ENCODE data around the gene SMURF1.

Gene SMURF1

GRCh38 chr7:99121496-99122021, 22.3 kb downstream of the SMURF1 start:
- Mint-ChIP-seq H3K4me3 (no peak overlapping the region), H3K27me3 (no peaks in the 10 kb centered on the region), H3K4me1 (peaks cover 39 to 70% of the 10 kb centered on the region in 2 donors), H3K9me3 (peaks cover 7% of the 10 kb centered on the region in 2 donors), H3K27ac (peak overlapping the region; percentile 59), H3K36me3 (peaks cover 10 to 27% of the 10 kb centered on the region in 2 donors)
- ATAC-seq (replicated peaks): no peak
- no peak for DNase-seq

- Mint-ChIP-seq H3K4me1 (peaks cover 42 to 75% of the 10 kb centered on the region in 2 donors), H3K27ac (no peak overlapping the region), H3K9me3 (peaks cover 7% of the 10 kb centered on the region in 2 donors), H3K36me3 (peaks cover 10 to 30% of the 10 kb centered on the region in 2 donors), H3K27me3 (no peaks in the 10 kb centered on the region), H3K4me3 (peak overlapping the region in 1 of 2 donors; percentile 12)
- no peak for DNase-seq
- no peak for ATAC-seq (replicated peaks)
Observed at GRCh38 chr7:99120916-99121315, 23.0 kb downstream of the SMURF1 start.

- Mint-ChIP-seq H3K27me3 (no peaks in the 10 kb centered on the region), H3K36me3 (peaks cover 10 to 30% of the 10 kb centered on the region in 2 donors), H3K27ac (peak overlapping the region; percentile 26), H3K9me3 (peaks cover 7% of the 10 kb centered on the region in 2 donors), H3K4me3 (peak overlapping the region in 1 of 2 donors; percentile 12), H3K4me1 (peaks cover 41 to 74% of the 10 kb centered on the region in 2 donors)
- peak; percentile 7 to 27 for ATAC-seq (replicated peaks)
- DNase-seq: no peak
Observed at GRCh38 chr7:99120501-99120900, 23.4 kb downstream of the SMURF1 start.

- Mint-ChIP-seq H3K4me1 (peaks cover 28 to 55% of the 10 kb centered on the region in 2 donors), H3K27me3 (no peaks in the 10 kb centered on the region), H3K36me3 (peaks cover 20 to 43% of the 10 kb centered on the region in 2 donors), H3K27ac (no peak overlapping the region), H3K4me3 (no peak overlapping the region), H3K9me3 (peaks cover 8 to 11% of the 10 kb centered on the region in 2 donors)
- ATAC-seq (replicated peaks) (no peak), DNase-seq (no peak)
Observed at GRCh38 chr7:99118077-99118476, 25.8 kb downstream of the SMURF1 start.

GRCh38 chr7:99116144-99116543, 27.8 kb downstream of the SMURF1 start:
- Mint-ChIP-seq H3K4me3 (no peak overlapping the region), H3K4me1 (peaks cover 38 to 69% of the 10 kb centered on the region in 2 donors), H3K36me3 (peaks cover 21 to 41% of the 10 kb centered on the region in 2 donors), H3K27ac (peak overlapping the region; percentile 47), H3K9me3 (peaks cover 8 to 11% of the 10 kb centered on the region in 2 donors), H3K27me3 (no peaks in the 10 kb centered on the region)
- DNase-seq (no peak), ATAC-seq (replicated peaks) (no peak)

GRCh38 chr7:99115379-99115778, 28.5 kb downstream of the SMURF1 start:
- no peak overlapping the region for H3K27ac Mint-ChIP-seq
- peaks cover 37 to 69% of the 10 kb centered on the region in 2 donors for H3K4me1 Mint-ChIP-seq

GRCh38 chr7:99112979-99113378, 30.9 kb downstream of the SMURF1 start:
- peaks cover 35 to 65% of the 10 kb centered on the region in 2 donors for H3K4me1 Mint-ChIP-seq
- no peak for DNase-seq
- H3K36me3 Mint-ChIP-seq: peaks cover 13 to 24% of the 10 kb centered on the region in 2 donors
- H3K27ac Mint-ChIP-seq: no peak overlapping the region
- H3K27me3 Mint-ChIP-seq: no peaks in the 10 kb centered on the region
- no peak for ATAC-seq (replicated peaks)
- no peak overlapping the region for H3K4me3 Mint-ChIP-seq
- H3K9me3 Mint-ChIP-seq: peaks cover 1 to 4% of the 10 kb centered on the region in 2 donors

More at GRCh38 chr7:99115379-99115778, 28.5 kb downstream of the SMURF1 start:
- Mint-ChIP-seq H3K27me3 (no peaks in the 10 kb centered on the region), H3K36me3 (peaks cover 18 to 38% of the 10 kb centered on the region in 2 donors), H3K4me3 (no peak overlapping the region), H3K9me3 (peaks cover 8 to 11% of the 10 kb centered on the region in 2 donors)
- DNase-seq: no peak
- ATAC-seq (replicated peaks): no peak

GRCh38 chr7:99112097-99112496, 31.8 kb downstream of the SMURF1 start:
- Mint-ChIP-seq H3K4me1 (peaks cover 39 to 69% of the 10 kb centered on the region in 2 donors), H3K4me3 (no peak overlapping the region), H3K27ac (peak overlapping the region; percentile 37), H3K9me3 (peaks cover 1 to 4% of the 10 kb centered on the region in 2 donors), H3K36me3 (peaks cover 13 to 22% of the 10 kb centered on the region in 2 donors), H3K27me3 (no peaks in the 10 kb centered on the region)
- DNase-seq (no peak), ATAC-seq (replicated peaks) (peak; percentile 78 to 81)

GRCh38 chr7:99111591-99111990, 32.3 kb downstream of the SMURF1 start:
- ATAC-seq (replicated peaks) (no peak), DNase-seq (no peak)
- Mint-ChIP-seq H3K36me3 (peaks cover 13 to 18% of the 10 kb centered on the region in 2 donors), H3K9me3 (peaks cover 1 to 4% of the 10 kb centered on the region in 2 donors), H3K27me3 (no peaks in the 10 kb centered on the region), H3K4me3 (no peak overlapping the region), H3K27ac (no peak overlapping the region), H3K4me1 (peaks cover 39 to 69% of the 10 kb centered on the region in 2 donors)

- Mint-ChIP-seq H3K4me3 (peak overlapping the region; percentile 11 to 56), H3K4me1 (peaks cover 41 to 62% of the 10 kb centered on the region in 2 donors), H3K27ac (peak overlapping the region; percentile 73), H3K36me3 (peaks cover 8 to 9% of the 10 kb centered on the region in 2 donors), H3K9me3 (peaks cover under 1 to 2% of the 10 kb centered on the region in 2 donors), H3K27me3 (no peaks in the 10 kb centered on the region)
- no peak for DNase-seq
- peak; percentile 55 to 64 for ATAC-seq (replicated peaks)
Observed at GRCh38 chr7:99109108-99110051, 34.5 kb downstream of the SMURF1 start.

- peaks cover 43 to 67% of the 10 kb centered on the region in 2 donors for H3K4me1 Mint-ChIP-seq
- no peak overlapping the region for H3K4me3 Mint-ChIP-seq
- H3K9me3 Mint-ChIP-seq: no peaks in the 10 kb centered on the region
- no peak overlapping the region for H3K27ac Mint-ChIP-seq
- ATAC-seq (replicated peaks) (no peak), DNase-seq (no peak)
- no peaks in the 10 kb centered on the region for H3K27me3 Mint-ChIP-seq
- peaks cover 9 to 11% of the 10 kb centered on the region in 2 donors for H3K36me3 Mint-ChIP-seq
Observed at GRCh38 chr7:99108613-99109012, 35.3 kb downstream of the SMURF1 start.

GRCh38 chr7:99106821-99107241, 37.1 kb downstream of the SMURF1 start:
- Mint-ChIP-seq H3K9me3 (no peaks in the 10 kb centered on the region), H3K4me1 (peaks cover 40 to 63% of the 10 kb centered on the region in 2 donors), H3K27ac (no peak overlapping the region), H3K27me3 (no peaks in the 10 kb centered on the region), H3K4me3 (no peak overlapping the region), H3K36me3 (peaks cover 3 to 5% of the 10 kb centered on the region in 2 donors)
- ATAC-seq (replicated peaks) (peak; percentile 39 to 45), DNase-seq (no peak)

- Mint-ChIP-seq H3K9me3 (no peaks in the 10 kb centered on the region), H3K36me3 (peaks cover 3 to 5% of the 10 kb centered on the region in 2 donors), H3K4me3 (no peak overlapping the region), H3K27me3 (no peaks in the 10 kb centered on the region), H3K4me1 (peaks cover 36 to 59% of the 10 kb centered on the region in 2 donors), H3K27ac (no peak overlapping the region)
- DNase-seq (no peak), ATAC-seq (replicated peaks) (no peak)
Observed at GRCh38 chr7:99106411-99106810, 37.5 kb downstream of the SMURF1 start.

GRCh38 chr7:99105756-99106155, 38.2 kb downstream of the SMURF1 start:
- Mint-ChIP-seq H3K4me3 (no peak overlapping the region), H3K27me3 (no peaks in the 10 kb centered on the region), H3K27ac (no peak overlapping the region), H3K36me3 (peaks cover 4 to 5% of the 10 kb centered on the region in 2 donors), H3K4me1 (peaks cover 35 to 52% of the 10 kb centered on the region in 2 donors), H3K9me3 (no peaks in the 10 kb centered on the region)
- ATAC-seq (replicated peaks) (no peak), DNase-seq (no peak)

Data from stimulated activated naive B cell treated with anti-CD40 and anti-IgM and Interleukin-4, amounts not matched to agents 10 μg/mL and 1 μg/mL and 100 μg/mL, for 72 hours (primary cell).